ENCODE data around the gene LURAP1L.

Gene LURAP1L

GRCh38 chr9:12785260-12785770, 10.5 kb downstream of the LURAP1L start:
- no peak overlapping the region for H4K8ac ChIP-seq (ENCODE audit: low read depth, low read length)
- no peak overlapping the region for H3K9ac ChIP-seq (ENCODE audit: low read length)
- H3K56ac ChIP-seq (ENCODE audit: low read length): no peak overlapping the region
- H3K4me3 ChIP-seq (ENCODE audit: low read length): no peak overlapping the region
- no peaks in the 10 kb centered on the region for H3K79me2 ChIP-seq (ENCODE audit: control insufficient read depth, insufficient read depth, low read length)
- H4K5ac ChIP-seq (ENCODE audit: low read length): no peak overlapping the region
- no peak overlapping the region for H3K27ac ChIP-seq (ENCODE audit: low read depth, low read length)
- H3K4ac ChIP-seq (ENCODE audit: low read depth, low read length): no peak overlapping the region
- H3K23ac ChIP-seq (ENCODE audit: low read length): no peak overlapping the region
- H2BK120ac ChIP-seq (ENCODE audit: low read depth, low read length): no peak overlapping the region
- H2BK15ac ChIP-seq (replicated peaks; ENCODE audit: low read depth): no peak overlapping the region
- no peaks in the 10 kb centered on the region for H3K4me1 ChIP-seq (ENCODE audit: control insufficient read depth, low read depth, low read length)
- H3K27me3 ChIP-seq (ENCODE audit: insufficient read depth, low read length, poor library complexity): no peaks in the 10 kb centered on the region
- no peak overlapping the region for H2BK5ac ChIP-seq (ENCODE audit: low read length)
- WGBS (ENCODE audit: extremely low coverage, insufficient coverage, low lambda C conversion rate): no CpG with 5 or more reads among the region's 2 CpGs
- DNase-seq: no peak
- no peaks in the 10 kb centered on the region for H3K36me3 ChIP-seq (ENCODE audit: control insufficient read depth, insufficient read depth, low read length)
- no peaks in the 10 kb centered on the region for H3K79me1 ChIP-seq (ENCODE audit: low read length)
- no peak overlapping the region for H3K18ac ChIP-seq (ENCODE audit: low read length)
- no peak overlapping the region for H2AK5ac ChIP-seq (ENCODE audit: low read length)
- H3K4me2 ChIP-seq (ENCODE audit: low read length): no peak overlapping the region

GRCh38 chr9:12785941-12786340, 11.1 kb downstream of the LURAP1L start:
- Histone ChIP-seq H3K9ac (ENCODE audit: low read length) (no peak overlapping the region), H3K23ac (ENCODE audit: low read length) (no peak overlapping the region), H3K4me3 (ENCODE audit: low read length) (no peak overlapping the region), H2BK5ac (ENCODE audit: low read length) (no peak overlapping the region), H3K4ac (ENCODE audit: low read depth, low read length) (no peak overlapping the region), H3K27me3 (ENCODE audit: insufficient read depth, low read length, poor library complexity) (no peaks in the 10 kb centered on the region), H2AK5ac (ENCODE audit: low read length) (no peak overlapping the region), H3K27ac (ENCODE audit: low read depth, low read length) (no peak overlapping the region), H3K4me1 (ENCODE audit: control insufficient read depth, low read depth, low read length) (no peaks in the 10 kb centered on the region), H4K8ac (ENCODE audit: low read depth, low read length) (no peak overlapping the region), H2BK15ac (replicated peaks; ENCODE audit: low read depth) (no peak overlapping the region), H4K5ac (ENCODE audit: low read length) (no peak overlapping the region), H3K79me1 (ENCODE audit: low read length) (no peaks in the 10 kb centered on the region), H3K36me3 (ENCODE audit: control insufficient read depth, insufficient read depth, low read length) (no peaks in the 10 kb centered on the region), H2BK120ac (ENCODE audit: low read depth, low read length) (no peak overlapping the region), H3K4me2 (ENCODE audit: low read length) (no peak overlapping the region), H3K56ac (ENCODE audit: low read length) (no peak overlapping the region), H3K79me2 (ENCODE audit: control insufficient read depth, insufficient read depth, low read length) (no peaks in the 10 kb centered on the region), H3K18ac (ENCODE audit: low read length) (no peak overlapping the region)
- no peak for DNase-seq

GRCh38 chr9:12790001-12790400, 15.2 kb downstream of the LURAP1L start:
- H3K18ac ChIP-seq (ENCODE audit: low read length): no peak overlapping the region
- H3K4me3 ChIP-seq (ENCODE audit: low read length): no peak overlapping the region
- no peak overlapping the region for H4K8ac ChIP-seq (ENCODE audit: low read depth, low read length)
- no peaks in the 10 kb centered on the region for H3K27me3 ChIP-seq (ENCODE audit: insufficient read depth, low read length, poor library complexity)
- H3K36me3 ChIP-seq (ENCODE audit: control insufficient read depth, insufficient read depth, low read length): no peaks in the 10 kb centered on the region
- H3K79me1 ChIP-seq (ENCODE audit: low read length): no peaks in the 10 kb centered on the region
- H3K27ac ChIP-seq (ENCODE audit: low read depth, low read length): no peak overlapping the region
- H3K4me2 ChIP-seq (ENCODE audit: low read length): no peak overlapping the region
- H2BK15ac ChIP-seq (replicated peaks; ENCODE audit: low read depth): no peak overlapping the region
- H2AK5ac ChIP-seq (ENCODE audit: low read length): no peak overlapping the region
- no peak overlapping the region for H2BK5ac ChIP-seq (ENCODE audit: low read length)
- H3K4me1 ChIP-seq (ENCODE audit: control insufficient read depth, low read depth, low read length): no peaks in the 10 kb centered on the region
- no peak overlapping the region for H3K23ac ChIP-seq (ENCODE audit: low read length)
- H3K4ac ChIP-seq (ENCODE audit: low read depth, low read length): no peak overlapping the region
- H3K56ac ChIP-seq (ENCODE audit: low read length): no peak overlapping the region
- H4K5ac ChIP-seq (ENCODE audit: low read length): no peak overlapping the region
- H3K9ac ChIP-seq (ENCODE audit: low read length): no peak overlapping the region
- no peak for DNase-seq
- no peaks in the 10 kb centered on the region for H3K79me2 ChIP-seq (ENCODE audit: control insufficient read depth, insufficient read depth, low read length)
- H2BK120ac ChIP-seq (ENCODE audit: low read depth, low read length): no peak overlapping the region

- Histone ChIP-seq H3K4me3 (ENCODE audit: low read length) (no peak overlapping the region), H3K9ac (ENCODE audit: low read length) (no peak overlapping the region), H2AK5ac (ENCODE audit: low read length) (no peak overlapping the region), H3K36me3 (ENCODE audit: control insufficient read depth, insufficient read depth, low read length) (no peaks in the 10 kb centered on the region), H2BK15ac (replicated peaks; ENCODE audit: low read depth) (no peak overlapping the region), H3K4me1 (ENCODE audit: control insufficient read depth, low read depth, low read length) (no peaks in the 10 kb centered on the region), H3K27ac (ENCODE audit: low read depth, low read length) (no peak overlapping the region), H3K56ac (ENCODE audit: low read length) (no peak overlapping the region), H3K18ac (ENCODE audit: low read length) (no peak overlapping the region), H3K23ac (ENCODE audit: low read length) (no peak overlapping the region), H3K4ac (ENCODE audit: low read depth, low read length) (no peak overlapping the region), H3K27me3 (ENCODE audit: insufficient read depth, low read length, poor library complexity) (no peaks in the 10 kb centered on the region), H2BK120ac (ENCODE audit: low read depth, low read length) (no peak overlapping the region), H3K79me1 (ENCODE audit: low read length) (no peaks in the 10 kb centered on the region), H2BK5ac (ENCODE audit: low read length) (no peak overlapping the region), H3K4me2 (ENCODE audit: low read length) (no peak overlapping the region), H4K8ac (ENCODE audit: low read depth, low read length) (no peak overlapping the region), H3K79me2 (ENCODE audit: control insufficient read depth, insufficient read depth, low read length) (no peaks in the 10 kb centered on the region), H4K5ac (ENCODE audit: low read length) (no peak overlapping the region)
- DNase-seq: no peak
- no CpG with 5 or more reads among the region's 3 CpGs for WGBS (ENCODE audit: extremely low coverage, insufficient coverage, low lambda C conversion rate)
Observed at GRCh38 chr9:12790883-12791282, 16.1 kb downstream of the LURAP1L start.

GRCh38 chr9:12794101-12794799, 19.4 kb downstream of the LURAP1L start:
- Histone ChIP-seq H3K27me3 (ENCODE audit: insufficient read depth, low read length, poor library complexity) (no peaks in the 10 kb centered on the region), H2BK120ac (ENCODE audit: low read depth, low read length) (no peak overlapping the region), H2AK5ac (ENCODE audit: low read length) (no peak overlapping the region), H3K56ac (ENCODE audit: low read length) (no peak overlapping the region), H2BK15ac (replicated peaks; ENCODE audit: low read depth) (no peak overlapping the region), H3K4me1 (ENCODE audit: control insufficient read depth, low read depth, low read length) (no peaks in the 10 kb centered on the region), H4K5ac (ENCODE audit: low read length) (no peak overlapping the region), H3K79me2 (ENCODE audit: control insufficient read depth, insufficient read depth, low read length) (no peaks in the 10 kb centered on the region), H2BK5ac (ENCODE audit: low read length) (no peak overlapping the region), H3K23ac (ENCODE audit: low read length) (no peak overlapping the region), H3K36me3 (ENCODE audit: control insufficient read depth, insufficient read depth, low read length) (no peaks in the 10 kb centered on the region), H3K4me2 (ENCODE audit: low read length) (no peak overlapping the region), H3K18ac (ENCODE audit: low read length) (no peak overlapping the region), H3K9ac (ENCODE audit: low read length) (no peak overlapping the region), H3K4me3 (ENCODE audit: low read length) (no peak overlapping the region), H3K4ac (ENCODE audit: low read depth, low read length) (no peak overlapping the region), H3K27ac (ENCODE audit: low read depth, low read length) (no peak overlapping the region), H4K8ac (ENCODE audit: low read depth, low read length) (no peak overlapping the region), H3K79me1 (ENCODE audit: low read length) (no peaks in the 10 kb centered on the region)
- no peak for DNase-seq
- no CpG with 5 or more reads among the region's 2 CpGs for WGBS (ENCODE audit: extremely low coverage, insufficient coverage, low lambda C conversion rate)

- no peak overlapping the region for H3K23ac ChIP-seq (ENCODE audit: low read length)
- no peak overlapping the region for H3K4ac ChIP-seq (ENCODE audit: low read depth, low read length)
- H2AK5ac ChIP-seq (ENCODE audit: low read length): no peak overlapping the region
- no peaks in the 10 kb centered on the region for H3K27me3 ChIP-seq (ENCODE audit: insufficient read depth, low read length, poor library complexity)
- no peak for DNase-seq
- no peak overlapping the region for H2BK15ac ChIP-seq (replicated peaks; ENCODE audit: low read depth)
- H3K79me2 ChIP-seq (ENCODE audit: control insufficient read depth, insufficient read depth, low read length): no peaks in the 10 kb centered on the region
- no peak overlapping the region for H3K56ac ChIP-seq (ENCODE audit: low read length)
- no peak overlapping the region for H3K4me3 ChIP-seq (ENCODE audit: low read length)
- H3K18ac ChIP-seq (ENCODE audit: low read length): no peak overlapping the region
- H3K9ac ChIP-seq (ENCODE audit: low read length): no peak overlapping the region
- H3K36me3 ChIP-seq (ENCODE audit: control insufficient read depth, insufficient read depth, low read length): no peaks in the 10 kb centered on the region
- H2BK5ac ChIP-seq (ENCODE audit: low read length): no peak overlapping the region
- no peaks in the 10 kb centered on the region for H3K4me1 ChIP-seq (ENCODE audit: control insufficient read depth, low read depth, low read length)
- H3K79me1 ChIP-seq (ENCODE audit: low read length): no peaks in the 10 kb centered on the region
- H4K5ac ChIP-seq (ENCODE audit: low read length): no peak overlapping the region
- H3K4me2 ChIP-seq (ENCODE audit: low read length): no peak overlapping the region
- no peak overlapping the region for H2BK120ac ChIP-seq (ENCODE audit: low read depth, low read length)
- no CpG with 5 or more reads among the region's 1 CpG for WGBS (ENCODE audit: extremely low coverage, insufficient coverage, low lambda C conversion rate)
- no peak overlapping the region for H3K27ac ChIP-seq (ENCODE audit: low read depth, low read length)
- H4K8ac ChIP-seq (ENCODE audit: low read depth, low read length): no peak overlapping the region
Observed at GRCh38 chr9:12796601-12797000, 21.8 kb downstream of the LURAP1L start.
